Small intestine (tissue), 16 donors: Measurements from ENCODE around the gene ZNF439. TPM values are rescaled to one million over a fixed set of nuclear protein-coding genes. Genes with fewer than 3 reads are reported as not detected.

Experiments used
- DNase-seq, 2 donors: peaks; one replicate each; pipeline versions ENCODE4 v3.0.0 to v3.0.0-alpha.2; 2013
- FAIRE-seq: peaks from 2 replicates; lab custom pipeline; 2012; peaks lifted over from hg19 to GRCh38; lab: Jason Lieb, UNC
- H3K27ac ChIP-seq, 3 donors: one replicate each; pipeline ENCODE4 v1.5.1; 2013; ENCODE audit warnings: low read length in 2 of 3, mild to moderate bottlenecking in 2 of 3, control low read depth in 1 of 3, inconsistent platforms in 1 of 3, low read depth in 1 of 3, moderate library complexity in 1 of 3
- H3K27me3 ChIP-seq, 3 donors: one replicate each; pipeline ENCODE4 v1.6.1; 2013; ENCODE audit warnings: low read length in 3 of 3, inconsistent platforms in 1 of 3; ENCODE audit not compliant: control insufficient read depth in 3 of 3, insufficient read depth in 3 of 3
- H3K36me3 ChIP-seq, 3 donors: one replicate each; pipeline ENCODE4 v1.6.1; 2013; ENCODE audit warnings: low read length in 3 of 3, inconsistent platforms in 1 of 3, low read depth in 1 of 3, mild to moderate bottlenecking in 1 of 3, moderate library complexity in 1 of 3; ENCODE audit not compliant: control insufficient read depth in 3 of 3, insufficient read depth in 2 of 3
- H3K4me1 ChIP-seq, 3 donors: one replicate each; pipeline ENCODE4 v1.6.1; 2013; ENCODE audit warnings: low read length in 2 of 3, inconsistent platforms in 1 of 3, low read depth in 1 of 3, mild to moderate bottlenecking in 1 of 3, moderate library complexity in 1 of 3; ENCODE audit not compliant: control insufficient read depth in 3 of 3, insufficient read depth in 2 of 3
- H3K4me3 ChIP-seq, 3 donors: one replicate each; pipeline ENCODE4 v1.5.1; 2013; ENCODE audit warnings: low read length in 3 of 3, control low read depth in 1 of 3, inconsistent platforms in 1 of 3, low read depth in 1 of 3, mild to moderate bottlenecking in 1 of 3, moderate library complexity in 1 of 3
- H3K9me3 ChIP-seq, 2 donors: one replicate each; pipeline ENCODE4 v1.6.1; 2013; ENCODE audit warnings: low read depth in 1 of 2, low read length in 1 of 2; ENCODE audit not compliant: control insufficient read depth in 2 of 2, insufficient read depth in 1 of 2
- WGBS, 3 donors: extraction: QIAGEN DNeasy Blood & Tissue Kit; methylation state at CpG; one replicate each; pipeline ENCODE4 v1.1.7; 2013; 5-methylcytosine and 5-hydroxymethylcytosine counted together
- long read RNA-seq, 10 donors: transcript quantifications; one replicate each; lab custom pipeline, GENCODE V29; 2026
- polyA plus RNA-seq, 4 donors: library from polyadenylated mRNA; stranded (reverse) in 3 of 4; unstranded in 1 of 4; fragments of 200-250 nt in 3 of 4; fragments of 120-200 nt in 1 of 4; gene quantifications; one replicate each; pipeline versions ENCODE4 v1.2.1 to v1.2.3, GENCODE V29; 2013
- donor health status: healthy with polysubstance abuse.
- donor health status: control.
- donor health status: control.
- donor health status: Bipolar disorder and iron deficiency.
- donor health status: healthy.

The ZNF439 gene
- polyA plus RNA-seq, result 1 to 10 TPM; 1.1 to 8.0 (median 4.2) TPM
- long read RNA-seq, donor 1, result 0 reads
- long read RNA-seq, donor 2, partial matches to known transcripts, result 0 of 1 reads
- long read RNA-seq, donor 2, other reads (novel, unspliced or antisense), result 0 of 1 reads
- long read RNA-seq, donor 3, partial matches to known transcripts, result 0 of 1 reads
- long read RNA-seq, donor 3, other reads (novel, unspliced or antisense), result 0 of 1 reads
- long read RNA-seq, donor 4, result 0 reads
- long read RNA-seq, donor 5, partial matches to known transcripts, result 0 of 1 reads
- long read RNA-seq, donor 5, other reads (novel, unspliced or antisense), result 0 of 1 reads
- long read RNA-seq, donor 6, partial matches to known transcripts, result 0 of 1 reads
- long read RNA-seq, donor 6, other reads (novel, unspliced or antisense), result 0 of 1 reads
- long read RNA-seq, donor 7, partial matches to known transcripts, result 0 of 1 reads
- long read RNA-seq, donor 7, other reads (novel, unspliced or antisense), result 0 of 1 reads
- long read RNA-seq, donor 8, partial matches to known transcripts, result 0 of 1 reads
- long read RNA-seq, donor 8, other reads (novel, unspliced or antisense), result 0 of 1 reads
- long read RNA-seq, donor 9, result 0 reads
- long read RNA-seq, donor 10, result 0 reads

GRCh38 chr19:11848594-11849469 lies at the start of gene ZNF439:
Gene ZNF439 (plus strand): TSS chr19:11848726. CDS start chr19:11848868, 142 bp downstream.
- Histone ChIP-seq H3K4me3 (peak within 1 kb of the TSS; percentile 52 to 63 (median 54)), H3K36me3 (no peaks in the 10 kb centered on the region), H3K27me3 (no peaks in the 10 kb centered on the region), H3K9me3 (peaks cover 0 to 12% of the 10 kb centered on the region in 2 donors), H3K4me1 (peaks cover 0 to 12% (median 0%) of the 10 kb centered on the region in 3 donors), H3K27ac (peak within 1 kb of the TSS in 2 of 3 donors; percentile 53 to 70)
- no peak for FAIRE-seq
- DNase-seq, result peak; percentile 93 to 95
- 1 to 2% (median 1%) methylated on average over 59 of the region's 59 CpGs for WGBS, 3 donors

DNA sequence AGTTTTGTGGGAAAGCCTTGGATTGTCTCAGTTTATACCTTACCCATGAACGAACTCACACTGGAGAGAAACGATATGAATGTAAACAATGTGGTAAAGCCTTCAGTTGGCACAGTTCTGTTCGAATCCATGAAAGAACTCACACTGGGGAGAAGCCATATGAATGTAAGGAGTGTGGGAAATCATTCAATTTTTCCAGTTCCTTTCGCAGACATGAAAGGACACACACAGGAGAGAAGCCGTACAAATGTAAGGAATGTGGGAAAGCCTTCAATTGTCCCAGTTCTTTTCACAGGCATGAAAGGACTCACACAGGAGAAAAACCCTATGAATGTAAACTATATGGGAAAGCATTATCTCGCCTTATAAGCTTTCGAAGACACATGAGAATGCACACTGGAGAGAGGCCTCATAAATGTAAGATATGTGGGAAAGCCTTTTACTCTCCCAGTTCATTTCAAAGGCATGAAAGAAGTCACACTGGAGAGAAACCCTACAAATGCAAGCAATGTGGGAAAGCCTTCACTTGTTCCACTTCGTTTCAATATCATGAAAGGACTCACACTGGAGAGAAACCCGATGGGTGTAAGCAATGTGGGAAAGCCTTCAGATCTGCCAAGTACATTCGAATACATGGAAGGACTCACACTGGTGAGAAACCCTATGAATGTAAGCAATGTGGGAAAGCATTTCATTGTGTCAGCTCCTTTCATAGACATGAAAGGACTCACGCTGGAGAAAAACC lies 42.0 kb upstream of the ZNF439 start:
- Histone ChIP-seq H3K4me1 (no peaks in the 10 kb centered on the region), H3K27ac (no peak overlapping the region), H3K36me3 (no peaks in the 10 kb centered on the region), H3K9me3 (peaks cover 4 to 38% of the 10 kb centered on the region in 2 donors), H3K27me3 (no peaks in the 10 kb centered on the region), H3K4me3 (no peak overlapping the region)
- FAIRE-seq, result no peak
- WGBS, 3 donors, result 91 to 92% (median 91%) methylated on average over 11 of the region's 11 CpGs
- no peak for DNase-seq

DNA sequence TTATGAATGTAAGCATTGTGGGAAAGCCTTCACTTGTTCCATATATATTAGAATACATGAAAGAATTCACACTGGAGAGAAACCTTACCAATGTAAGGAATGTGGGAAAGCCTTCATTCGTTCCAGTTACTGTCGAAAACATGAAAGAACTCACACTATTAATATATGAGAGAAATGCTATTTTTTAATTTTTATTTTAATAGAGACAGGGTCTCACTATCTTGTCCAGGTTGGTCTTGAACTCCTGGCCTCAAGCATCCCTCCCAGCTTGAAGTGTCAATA lies 41.5 kb upstream of the ZNF439 start:
- no peak for FAIRE-seq
- DNase-seq, result no peak

DNA sequence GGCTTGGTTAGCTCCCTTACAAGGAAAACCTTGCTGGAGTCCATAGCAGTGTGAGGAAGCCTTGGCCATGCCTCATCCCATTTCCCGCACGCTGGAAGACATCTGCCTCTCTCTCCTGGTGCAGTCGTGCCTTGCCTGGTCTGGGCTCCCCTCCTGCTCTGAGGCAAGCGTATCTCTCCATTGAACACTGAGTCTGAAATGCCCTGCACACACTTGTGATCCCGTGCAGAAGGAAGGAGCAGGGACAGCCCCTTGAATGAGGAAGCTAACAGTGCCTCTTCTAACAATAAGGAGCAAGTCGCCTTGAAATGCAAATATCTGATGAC lies 34.9 kb upstream of the ZNF439 start:
- DNase-seq (no peak), FAIRE-seq (no peak)
- peak overlapping the region; percentile 74 to 79 (median 76) for H3K4me3 ChIP-seq
- 2 to 6% (median 5%) methylated on average over 6 of the region's 6 CpGs for WGBS, 3 donors
- peak overlapping the region in 2 of 3 donors; percentile 0 to 47 for H3K27ac ChIP-seq
- peaks cover 0 to 11% (median 0%) of the 10 kb centered on the region in 3 donors for H3K36me3 ChIP-seq
- H3K4me1 ChIP-seq, result peaks cover 0 to 3% (median 0%) of the 10 kb centered on the region in 3 donors
- H3K9me3 ChIP-seq, result peaks cover 0 to 23% of the 10 kb centered on the region in 2 donors
- H3K27me3 ChIP-seq, result no peaks in the 10 kb centered on the region

More for the DNA sequence above, 41.5 kb upstream of the ZNF439 start:
- H3K36me3 ChIP-seq, result no peaks in the 10 kb centered on the region
- 92 to 94% (median 92%) methylated on average over 2 of the region's 2 CpGs for WGBS, 3 donors
- H3K27ac ChIP-seq, result no peak overlapping the region
- no peaks in the 10 kb centered on the region for H3K27me3 ChIP-seq
- H3K4me3 ChIP-seq, result no peak overlapping the region
- peaks cover 4 to 38% of the 10 kb centered on the region in 2 donors for H3K9me3 ChIP-seq
- no peaks in the 10 kb centered on the region for H3K4me1 ChIP-seq

- no peak for FAIRE-seq
- H3K4me1 ChIP-seq, result peaks cover 0 to 3% (median 0%) of the 10 kb centered on the region in 3 donors
- H3K36me3 ChIP-seq, result peaks cover 0 to 14% (median 0%) of the 10 kb centered on the region in 3 donors
- peaks cover 0 to 28% of the 10 kb centered on the region in 2 donors for H3K9me3 ChIP-seq
- H3K27ac ChIP-seq, result peak within 1 kb of the TSS; percentile 88 to 95 (median 91)
- peak within 1 kb of the TSS; percentile 74 to 79 (median 76) for H3K4me3 ChIP-seq
- DNase-seq, result peak; percentile 96 to 97
- no peaks in the 10 kb centered on the region for H3K27me3 ChIP-seq
- 0% methylated on average over 50 to 55 of the region's 55 CpGs for WGBS, 3 donors
Observed at GRCh38 chr19:11814029-11814699, 34.4 kb upstream of the ZNF439 start, which contains the start of gene ZNF440. Gene ZNF440 (plus strand): TSS chr19:11814273. CDS start chr19:11814448, 175 bp downstream.

- no peak for FAIRE-seq
- H3K27me3 ChIP-seq, result no peaks in the 10 kb centered on the region
- 4 to 10% (median 6%) methylated on average over 13 of the region's 13 CpGs for WGBS, 3 donors
- peaks cover 0 to 32% of the 10 kb centered on the region in 2 donors for H3K9me3 ChIP-seq
- H3K4me3 ChIP-seq, result peak overlapping the region; percentile 74 to 79 (median 76)
- peaks cover 0 to 18% (median under 1%) of the 10 kb centered on the region in 3 donors for H3K36me3 ChIP-seq
- H3K27ac ChIP-seq, result peak overlapping the region; percentile 88 to 95 (median 91)
- peak in 1 of 2 donors; percentile 33 for DNase-seq
- H3K4me1 ChIP-seq, result peaks cover 0 to 3% (median 0%) of the 10 kb centered on the region in 3 donors
Observed at GRCh38 chr19:11814700-11815035, 33.9 kb upstream of the ZNF439 start.

DNA sequence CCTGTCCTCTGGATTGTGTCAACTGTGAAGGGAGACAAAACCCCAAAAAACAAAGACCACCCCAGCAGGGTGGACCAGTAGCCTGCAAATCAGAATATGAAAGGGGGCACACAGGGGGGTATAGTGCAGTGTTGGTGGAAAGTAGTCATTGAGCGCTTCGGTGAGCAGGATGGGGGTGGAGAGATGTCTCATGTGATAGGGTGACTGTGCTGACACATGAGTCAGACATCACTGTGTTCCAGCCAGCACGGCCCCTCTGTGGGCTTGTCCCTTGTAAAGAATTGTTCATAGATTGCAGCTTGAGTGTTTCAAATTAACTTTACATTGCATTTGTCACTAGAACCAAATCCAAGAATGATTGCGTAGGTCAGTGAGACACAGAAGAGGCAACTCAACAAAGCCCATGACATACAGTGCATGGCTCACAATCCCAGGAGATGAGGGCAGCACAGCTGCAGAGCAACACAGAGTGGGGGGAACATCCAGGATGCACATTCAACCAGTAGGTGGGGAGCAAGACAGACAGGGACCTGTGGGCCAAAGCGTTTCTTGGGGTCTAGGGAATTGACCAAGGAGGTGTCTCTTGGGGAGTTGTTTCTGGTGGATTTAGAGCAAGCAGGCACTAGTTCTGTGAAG lies 26.9 kb upstream of the ZNF439 start:
- no peak overlapping the region for H3K27ac ChIP-seq
- peaks cover 0 to 50% (median 12%) of the 10 kb centered on the region in 3 donors for H3K36me3 ChIP-seq
- H3K9me3 ChIP-seq, result peaks cover 0 to 73% of the 10 kb centered on the region in 2 donors

More for the DNA sequence above, 26.9 kb upstream of the ZNF439 start:
- WGBS, 3 donors, result 89 to 92% (median 91%) methylated on average over 5 of the region's 5 CpGs
- DNase-seq, result no peak
- H3K27me3 ChIP-seq, result no peaks in the 10 kb centered on the region
- no peaks in the 10 kb centered on the region for H3K4me1 ChIP-seq
- FAIRE-seq, result no peak
- H3K4me3 ChIP-seq, result no peak overlapping the region
